GM19099 (cell line): Measurements from ENCODE around the gene HDAC8.

Source experiments
- POLR2A ChIP-seq: IDR thresholded peaks from 3 replicates; pipeline ENCODE4 v1.6.1; 2011; ENCODE audit warnings: low read depth; ENCODE audit not compliant: insufficient read length; ENCODE audit errors: extremely low read depth

Gene HDAC8

GRCh38 chrX:72301781-72302180 lies 270.9 kb downstream of the HDAC8 start:
- TF ChIP-seq POLR2A = no peak

GRCh38 chrX:72299891-72300630 lies 272.6 kb downstream of the HDAC8 start:
- no peak for TF ChIP-seq POLR2A

- no peak for TF ChIP-seq POLR2A
These were observed 274.5 kb downstream of the HDAC8 start for GRCh38 chrX:72297953-72298730.

- no peak for TF ChIP-seq POLR2A
These were observed 275.7 kb downstream of the HDAC8 start for GRCh38 chrX:72296991-72297390.

GRCh38 chrX:72295745-72296144 lies 276.9 kb downstream of the HDAC8 start:
- TF ChIP-seq POLR2A = no peak

- TF ChIP-seq POLR2A = no peak
These were observed 278.1 kb downstream of the HDAC8 start for GRCh38 chrX:72294497-72294896.

GRCh38 chrX:72282302-72282701 lies 290.3 kb downstream of the HDAC8 start:
- no peak for TF ChIP-seq POLR2A

GRCh38 chrX:72280321-72280845 lies 292.3 kb downstream of the HDAC8 start:
- TF ChIP-seq POLR2A = no peak
